Measurements from ENCODE around the gene RNMT.

RNMT gene

DNA sequence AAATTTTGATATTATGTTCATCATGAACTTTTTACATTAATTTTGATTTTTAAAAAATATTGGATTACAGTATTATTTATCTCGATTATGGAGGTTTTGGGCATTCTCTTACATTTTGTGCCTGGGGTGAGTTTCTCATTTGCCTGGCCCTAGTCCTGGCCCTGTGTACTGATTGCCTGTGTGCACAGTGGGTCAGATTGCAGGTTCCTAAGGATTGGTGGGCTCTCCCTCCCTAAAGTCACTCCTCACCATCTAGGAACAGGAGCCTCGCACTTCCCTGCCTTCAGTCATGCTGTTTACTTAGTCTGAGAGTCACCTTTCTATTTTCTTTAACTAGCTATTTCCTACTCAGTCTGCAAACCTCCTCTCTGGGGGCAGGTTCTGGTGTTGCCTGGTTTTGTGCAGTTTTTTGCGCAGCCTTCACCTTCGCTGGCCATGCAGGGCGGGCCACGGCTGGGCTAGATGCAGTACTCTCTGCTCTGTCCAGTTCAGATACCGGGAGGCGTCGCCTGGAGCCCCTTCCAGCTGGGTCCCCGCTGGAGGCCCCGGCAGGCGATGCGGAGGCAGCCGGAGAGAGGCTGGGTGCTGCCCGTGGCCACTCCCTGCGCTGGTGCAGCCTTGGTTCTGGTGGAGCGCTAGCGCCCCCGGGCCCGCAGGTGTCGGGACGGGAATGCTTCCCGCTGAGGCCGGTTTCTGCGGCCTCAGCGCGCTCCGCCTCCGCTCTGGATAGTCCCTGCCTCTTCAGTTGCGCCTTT lies 74.2 kb downstream of the RNMT start:
- TF ChIP-seq, protein P1, sequence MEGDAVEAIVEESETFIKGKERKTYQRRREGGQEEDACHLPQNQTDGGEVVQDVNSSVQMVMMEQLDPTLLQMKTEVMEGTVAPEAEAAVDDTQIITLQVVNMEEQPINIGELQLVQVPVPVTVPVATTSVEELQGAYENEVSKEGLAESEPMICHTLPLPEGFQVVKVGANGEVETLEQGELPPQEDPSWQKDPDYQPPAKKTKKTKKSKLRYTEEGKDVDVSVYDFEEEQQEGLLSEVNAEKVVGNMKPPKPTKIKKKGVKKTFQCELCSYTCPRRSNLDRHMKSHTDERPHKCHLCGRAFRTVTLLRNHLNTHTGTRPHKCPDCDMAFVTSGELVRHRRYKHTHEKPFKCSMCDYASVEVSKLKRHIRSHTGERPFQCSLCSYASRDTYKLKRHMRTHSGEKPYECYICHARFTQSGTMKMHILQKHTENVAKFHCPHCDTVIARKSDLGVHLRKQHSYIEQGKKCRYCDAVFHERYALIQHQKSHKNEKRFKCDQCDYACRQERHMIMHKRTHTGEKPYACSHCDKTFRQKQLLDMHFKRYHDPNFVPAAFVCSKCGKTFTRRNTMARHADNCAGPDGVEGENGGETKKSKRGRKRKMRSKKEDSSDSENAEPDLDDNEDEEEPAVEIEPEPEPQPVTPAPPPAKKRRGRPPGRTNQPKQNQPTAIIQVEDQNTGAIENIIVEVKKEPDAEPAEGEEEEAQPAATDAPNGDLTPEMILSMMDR (conservative IDR thresholded peaks at IDR 0.05; ENCODE audit: low read depth, low read length) = peak; percentile 61
- peak; percentile 12 for DNase-seq (ENCODE audit: low read depth)
- peak overlapping the region; percentile 40 for H3K4me3 ChIP-seq (ENCODE audit: low read length)

DNA sequence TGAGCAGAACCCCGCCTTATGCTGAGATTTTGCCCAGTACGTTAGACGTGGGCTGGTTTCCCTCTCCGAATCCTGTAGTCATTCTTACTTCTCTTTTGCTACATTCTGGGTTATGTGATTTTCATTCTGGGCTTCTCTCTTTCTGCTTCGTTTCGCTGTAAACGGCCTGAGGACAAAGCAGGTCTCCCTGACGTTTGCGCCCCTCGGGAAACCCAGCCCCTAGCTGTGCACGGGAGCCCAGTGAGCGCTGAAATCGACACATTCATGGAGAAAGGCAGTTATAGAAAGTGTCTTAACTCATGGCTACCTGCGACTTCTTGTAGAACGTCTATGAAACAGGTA lies 74.8 kb downstream of the RNMT start:
- DNase-seq (ENCODE audit: low read depth) = no peak
- TF ChIP-seq, protein P1 (conservative IDR thresholded peaks at IDR 0.05; ENCODE audit: low read depth, low read length) = no peak
- H3K4me3 ChIP-seq (ENCODE audit: low read length) = peak overlapping the region; percentile 40

DNA sequence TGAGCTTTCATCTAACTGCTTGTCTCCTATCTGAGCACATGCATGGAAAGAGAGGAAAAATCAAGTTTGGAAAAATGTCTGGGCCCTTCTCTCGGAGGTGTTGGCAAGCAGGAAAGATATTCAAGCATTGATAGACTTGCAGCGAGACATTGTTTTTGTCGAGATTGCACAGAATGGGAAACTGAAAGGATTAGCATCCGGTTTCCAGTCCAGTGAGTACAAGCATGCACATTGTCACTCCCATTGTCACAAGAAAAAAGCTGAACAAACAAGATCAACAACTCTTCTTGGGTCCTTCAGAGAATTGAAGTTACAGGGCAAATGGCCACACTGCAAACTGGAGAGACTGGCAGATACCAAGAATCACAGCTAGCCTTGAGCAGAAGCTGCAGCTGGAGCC lies 77.8 kb downstream of the RNMT start:
- TF ChIP-seq, protein P1 (conservative IDR thresholded peaks at IDR 0.05; ENCODE audit: low read depth, low read length) = no peak
- no peak for DNase-seq (ENCODE audit: low read depth)
- no peak overlapping the region for H3K4me3 ChIP-seq (ENCODE audit: low read length)

DNA sequence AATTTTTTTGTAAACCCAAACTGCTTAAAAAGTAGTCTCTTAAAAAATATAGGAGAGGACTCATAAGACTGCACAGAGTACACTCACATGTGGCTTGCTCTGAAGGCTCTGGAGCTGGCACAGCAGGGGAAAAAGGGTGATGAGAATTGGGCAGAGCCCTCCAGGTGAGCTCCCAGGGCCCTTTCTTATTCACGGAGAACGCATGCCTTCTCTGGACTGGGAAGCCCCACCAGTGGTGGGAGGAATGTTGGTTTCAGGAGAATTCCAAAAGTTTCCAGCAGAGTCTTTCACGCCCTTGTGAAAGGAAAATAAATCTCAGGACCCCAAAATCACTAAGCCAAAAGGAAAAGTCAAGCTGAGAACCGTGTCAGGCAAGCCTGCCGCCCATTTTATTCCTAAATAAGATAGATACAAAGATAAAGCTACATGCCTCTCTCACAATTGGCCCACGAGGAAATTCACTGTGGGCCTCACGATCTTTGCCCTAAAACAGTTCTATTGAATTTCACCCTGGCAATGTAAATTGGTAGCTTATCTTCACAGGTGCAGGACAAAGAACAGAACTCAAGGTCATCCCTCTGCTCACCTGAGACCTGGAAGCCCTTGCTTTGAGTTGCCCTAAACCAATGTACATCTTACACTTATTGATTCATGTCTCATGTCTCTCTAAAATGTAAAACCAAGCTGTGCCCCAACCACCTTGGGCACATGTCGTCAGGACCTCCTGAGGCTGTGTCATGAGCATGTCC lies 82.0 kb downstream of the RNMT start:
- H3K4me3 ChIP-seq (ENCODE audit: low read length) = no peak overlapping the region
- no peak for DNase-seq (ENCODE audit: low read depth)
- TF ChIP-seq, protein P1 (conservative IDR thresholded peaks at IDR 0.05; ENCODE audit: low read depth, low read length) = no peak

DNA sequence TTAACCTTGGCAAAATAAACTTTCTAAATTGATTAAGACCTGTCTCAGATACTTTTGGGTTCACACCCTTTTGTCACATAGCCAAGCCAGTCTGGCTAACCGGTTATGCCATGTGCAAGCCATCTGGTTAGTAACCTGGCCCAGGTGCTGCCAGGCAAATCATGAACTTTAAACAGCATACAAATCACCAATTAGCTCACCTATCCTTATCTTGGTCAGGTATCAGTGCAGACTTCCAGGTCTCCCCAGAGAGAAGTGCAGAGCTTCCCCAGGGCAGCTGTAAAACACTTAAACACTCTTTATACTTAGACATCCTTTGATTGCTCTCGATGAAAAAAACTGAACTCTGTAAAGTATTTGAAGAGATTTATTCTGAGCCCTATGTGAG lies 82.6 kb downstream of the RNMT start:
- TF ChIP-seq, protein P1 (conservative IDR thresholded peaks at IDR 0.05; ENCODE audit: low read depth, low read length) = no peak
- H3K4me3 ChIP-seq (ENCODE audit: low read length) = no peak overlapping the region
- DNase-seq (ENCODE audit: low read depth) = no peak

DNA sequence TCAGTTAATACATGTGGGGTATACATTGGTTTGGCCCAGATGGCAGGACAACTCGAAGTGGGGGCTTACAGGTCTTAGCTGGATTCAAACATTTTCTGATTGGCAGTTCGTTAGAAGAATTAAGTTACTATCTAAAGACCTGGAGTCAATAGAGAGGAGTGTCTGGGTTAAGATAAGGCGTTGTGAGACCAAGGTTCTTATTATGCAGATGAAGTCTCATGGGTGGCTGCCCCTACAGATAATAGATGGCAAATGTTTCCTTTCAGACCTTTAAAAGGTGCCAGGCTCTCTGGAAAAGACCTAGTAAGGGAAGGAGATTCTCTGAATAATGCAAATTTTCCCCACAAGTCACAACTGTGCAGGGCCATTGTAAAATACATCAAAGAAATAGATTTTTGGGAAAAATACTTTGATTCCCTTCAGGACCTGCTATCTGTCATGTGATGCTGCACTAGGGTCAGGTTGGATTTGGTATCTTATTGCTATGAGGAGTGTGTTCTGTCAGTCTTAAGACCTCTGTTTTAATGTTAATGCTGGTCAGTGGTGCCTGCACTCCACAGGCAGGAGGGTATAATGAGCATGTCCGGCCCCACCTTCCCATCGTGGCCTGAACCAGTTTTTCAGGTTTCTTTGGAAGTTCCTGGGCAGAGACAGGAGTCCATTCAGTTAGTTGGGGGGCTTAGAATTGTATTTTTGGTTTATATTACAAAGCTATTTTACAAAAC lies 83.2 kb downstream of the RNMT start:
- TF ChIP-seq, protein P1 (conservative IDR thresholded peaks at IDR 0.05; ENCODE audit: low read depth, low read length) = no peak
- DNase-seq (ENCODE audit: low read depth) = no peak
- H3K4me3 ChIP-seq (ENCODE audit: low read length) = no peak overlapping the region

Data from retinal pigment epithelial cell (primary cell).